ENCODE data around the gene ECE2.

Gene ECE2

DNA sequence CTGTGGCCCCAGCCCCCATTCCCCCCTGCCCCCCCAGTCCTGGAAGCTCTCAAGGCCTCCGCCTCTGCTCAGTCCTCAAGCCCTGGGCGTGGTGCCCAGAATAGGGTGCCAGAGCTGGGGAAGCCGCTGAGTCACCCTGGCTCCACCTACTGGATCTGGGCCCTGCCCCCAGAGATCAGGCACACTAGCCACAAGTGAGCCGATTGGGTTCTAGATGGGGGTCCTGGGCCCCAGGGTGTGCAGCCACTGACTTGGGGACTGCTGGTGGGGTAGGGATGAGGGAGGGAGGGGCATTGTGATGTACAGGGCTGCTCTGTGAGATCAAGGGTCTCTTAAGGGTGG is 44.3 kb downstream of the ECE2 start:
- Histone ChIP-seq H3K79me2 (ENCODE audit: insufficient read depth, low read length) (peaks cover 43% of the 10 kb centered on the region), H3K9ac (ENCODE audit: low read length) (no peak overlapping the region), H3K27ac (ENCODE audit: low read depth, low read length, poor library complexity, severe bottlenecking) (no peak overlapping the region), H3K36me3 (ENCODE audit: insufficient read depth, low read length) (peaks cover 98% of the 10 kb centered on the region), H3K27me3 (ENCODE audit: insufficient read depth, low read length) (no peaks in the 10 kb centered on the region), H2AFZ (ENCODE audit: low read length) (no peak overlapping the region), H3K9me3 (ENCODE audit: low read length) (no peaks in the 10 kb centered on the region), H4K20me1 (ENCODE audit: insufficient read depth, low read length) (no peaks in the 10 kb centered on the region), H3K9me2 (ENCODE audit: low read depth, low read length) (no peaks in the 10 kb centered on the region), H3K4me3 (ENCODE audit: low read depth, low read length, poor library complexity, severe bottlenecking) (no peak overlapping the region), H3F3A (ENCODE audit: insufficient read depth, low read length) (no peaks in the 10 kb centered on the region), H3K4me2 (ENCODE audit: low read length) (no peak overlapping the region), H3K4me1 (ENCODE audit: insufficient read depth, low read length, severe bottlenecking) (peaks cover 21% of the 10 kb centered on the region)
- TF ChIP-seq, protein P1, sequence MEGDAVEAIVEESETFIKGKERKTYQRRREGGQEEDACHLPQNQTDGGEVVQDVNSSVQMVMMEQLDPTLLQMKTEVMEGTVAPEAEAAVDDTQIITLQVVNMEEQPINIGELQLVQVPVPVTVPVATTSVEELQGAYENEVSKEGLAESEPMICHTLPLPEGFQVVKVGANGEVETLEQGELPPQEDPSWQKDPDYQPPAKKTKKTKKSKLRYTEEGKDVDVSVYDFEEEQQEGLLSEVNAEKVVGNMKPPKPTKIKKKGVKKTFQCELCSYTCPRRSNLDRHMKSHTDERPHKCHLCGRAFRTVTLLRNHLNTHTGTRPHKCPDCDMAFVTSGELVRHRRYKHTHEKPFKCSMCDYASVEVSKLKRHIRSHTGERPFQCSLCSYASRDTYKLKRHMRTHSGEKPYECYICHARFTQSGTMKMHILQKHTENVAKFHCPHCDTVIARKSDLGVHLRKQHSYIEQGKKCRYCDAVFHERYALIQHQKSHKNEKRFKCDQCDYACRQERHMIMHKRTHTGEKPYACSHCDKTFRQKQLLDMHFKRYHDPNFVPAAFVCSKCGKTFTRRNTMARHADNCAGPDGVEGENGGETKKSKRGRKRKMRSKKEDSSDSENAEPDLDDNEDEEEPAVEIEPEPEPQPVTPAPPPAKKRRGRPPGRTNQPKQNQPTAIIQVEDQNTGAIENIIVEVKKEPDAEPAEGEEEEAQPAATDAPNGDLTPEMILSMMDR (IDR thresholded peaks at IDR 0.05; ENCODE audit: low read length), result no peak
- TF ChIP-seq EZH2 (IDR thresholded peaks at IDR 0.05; ENCODE audit: borderline replicate concordance, low read length), result no peak

DNA sequence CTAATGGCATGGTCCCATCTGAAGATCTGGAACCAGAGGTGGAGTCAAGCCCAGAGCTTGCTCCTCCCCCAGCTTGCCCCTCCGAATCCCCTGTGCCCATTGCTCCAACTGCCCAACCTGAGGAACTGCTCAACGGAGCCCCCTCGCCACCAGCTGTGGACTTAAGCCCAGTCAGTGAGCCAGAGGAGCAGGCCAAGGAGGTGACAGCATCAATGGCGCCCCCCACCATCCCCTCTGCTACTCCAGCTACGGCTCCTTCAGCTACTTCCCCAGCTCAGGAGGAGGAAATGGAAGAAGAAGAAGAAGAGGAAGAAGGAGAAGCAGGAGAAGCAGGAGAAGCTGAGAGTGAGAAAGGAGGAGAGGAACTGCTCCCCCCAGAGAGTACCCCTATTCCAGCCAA is 45.8 kb downstream of the ECE2 start:
- Histone ChIP-seq H3K4me3 (ENCODE audit: low read depth, low read length, poor library complexity, severe bottlenecking) (no peak overlapping the region), H3K27me3 (ENCODE audit: insufficient read depth, low read length) (no peaks in the 10 kb centered on the region), H3K79me2 (ENCODE audit: insufficient read depth, low read length) (peaks cover 27% of the 10 kb centered on the region), H3K9me2 (ENCODE audit: low read depth, low read length) (no peaks in the 10 kb centered on the region), H3K9me3 (ENCODE audit: low read length) (no peaks in the 10 kb centered on the region), H3K9ac (ENCODE audit: low read length) (no peak overlapping the region), H2AFZ (ENCODE audit: low read length) (no peak overlapping the region), H3K4me2 (ENCODE audit: low read length) (no peak overlapping the region), H4K20me1 (ENCODE audit: insufficient read depth, low read length) (no peaks in the 10 kb centered on the region), H3K4me1 (ENCODE audit: insufficient read depth, low read length, severe bottlenecking) (peaks cover 9% of the 10 kb centered on the region), H3F3A (ENCODE audit: insufficient read depth, low read length) (no peaks in the 10 kb centered on the region), H3K27ac (ENCODE audit: low read depth, low read length, poor library complexity, severe bottlenecking) (no peak overlapping the region), H3K36me3 (ENCODE audit: insufficient read depth, low read length) (peaks cover 98% of the 10 kb centered on the region)
- TF ChIP-seq EZH2 (IDR thresholded peaks at IDR 0.05; ENCODE audit: borderline replicate concordance, low read length), result no peak
- TF ChIP-seq, protein P1 (IDR thresholded peaks at IDR 0.05; ENCODE audit: low read length), result no peak

DNA sequence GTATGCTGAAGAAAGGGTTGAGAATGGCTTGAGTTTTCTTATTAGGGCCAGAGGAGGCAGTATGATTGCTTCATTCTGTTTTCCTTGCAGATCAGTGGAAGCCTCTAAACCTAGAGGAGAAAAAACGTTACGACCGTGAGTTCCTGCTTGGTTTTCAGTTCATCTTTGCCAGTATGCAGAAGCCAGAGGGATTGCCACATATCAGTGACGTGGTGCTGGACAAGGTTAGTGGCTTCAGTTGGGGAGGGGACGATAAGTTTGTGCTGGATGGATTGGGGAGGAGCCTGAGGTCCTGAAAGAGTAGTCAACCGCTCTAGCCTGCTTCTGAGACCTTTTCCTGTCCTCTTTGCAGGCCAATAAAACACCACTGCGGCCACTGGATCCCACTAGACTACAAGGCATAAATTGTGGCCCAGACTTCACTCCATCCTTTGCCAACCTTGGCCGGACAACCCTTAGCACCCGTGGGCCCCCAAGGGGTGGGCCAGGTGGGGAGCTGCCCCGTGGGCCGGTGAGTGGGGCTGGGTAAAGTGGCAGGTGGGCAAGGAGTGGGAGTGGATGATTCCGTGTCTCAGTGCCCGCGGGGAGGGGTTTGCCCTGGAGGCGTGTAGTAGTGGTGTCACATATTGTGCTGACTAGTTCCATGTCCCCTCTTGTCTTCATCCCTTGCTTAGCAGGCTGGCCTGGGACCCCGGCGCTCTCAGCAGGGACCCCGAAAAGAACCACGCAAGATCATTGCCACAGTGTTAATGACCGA is 47.1 kb downstream of the ECE2 start:
- H3K27me3 ChIP-seq (ENCODE audit: insufficient read depth, low read length), result no peaks in the 10 kb centered on the region
- H2AFZ ChIP-seq (ENCODE audit: low read length), result no peak overlapping the region
- H4K20me1 ChIP-seq (ENCODE audit: insufficient read depth, low read length), result no peaks in the 10 kb centered on the region
- TF ChIP-seq EZH2 (IDR thresholded peaks at IDR 0.05; ENCODE audit: borderline replicate concordance, low read length), result no peak
- TF ChIP-seq, protein P1 (IDR thresholded peaks at IDR 0.05; ENCODE audit: low read length), result no peak
- H3K36me3 ChIP-seq (ENCODE audit: insufficient read depth, low read length), result peaks cover 98% of the 10 kb centered on the region
- H3K4me3 ChIP-seq (ENCODE audit: low read depth, low read length, poor library complexity, severe bottlenecking), result no peak overlapping the region
- H3K4me1 ChIP-seq (ENCODE audit: insufficient read depth, low read length, severe bottlenecking), result no peaks in the 10 kb centered on the region
- H3K9ac ChIP-seq (ENCODE audit: low read length), result no peak overlapping the region
- H3F3A ChIP-seq (ENCODE audit: insufficient read depth, low read length), result no peaks in the 10 kb centered on the region
- H3K9me2 ChIP-seq (ENCODE audit: low read depth, low read length), result no peaks in the 10 kb centered on the region
- H3K79me2 ChIP-seq (ENCODE audit: insufficient read depth, low read length), result peaks cover 14% of the 10 kb centered on the region
- no peak overlapping the region for H3K27ac ChIP-seq (ENCODE audit: low read depth, low read length, poor library complexity, severe bottlenecking)
- H3K9me3 ChIP-seq (ENCODE audit: low read length), result no peaks in the 10 kb centered on the region
- no peak overlapping the region for H3K4me2 ChIP-seq (ENCODE audit: low read length)

All from OCI-LY1 (cell line).